Fibroblast of pulmonary artery (primary cell): Measurements from ENCODE around the gene ABLIM2.

Source experiments
- DNase-seq: peaks from one replicate; pipeline ENCODE4 v3.0.0-alpha.2; 2010; ENCODE audit warnings: low read depth
- H3K4me3 ChIP-seq: replicated peaks from 2 replicates; pipeline ENCODE4 v1.5.1; 2011; ENCODE audit warnings: low read depth, mild to moderate bottlenecking, control low read depth, low read length, moderate library complexity
- CTCF ChIP-seq: IDR thresholded peaks from 2 replicates; pipeline ENCODE4 v1.5.1; 2011; ENCODE audit warnings: mild to moderate bottlenecking, control low read depth, low read length, inconsistent platforms; ENCODE audit errors: missing control alignments

The ABLIM2 gene

DNA sequence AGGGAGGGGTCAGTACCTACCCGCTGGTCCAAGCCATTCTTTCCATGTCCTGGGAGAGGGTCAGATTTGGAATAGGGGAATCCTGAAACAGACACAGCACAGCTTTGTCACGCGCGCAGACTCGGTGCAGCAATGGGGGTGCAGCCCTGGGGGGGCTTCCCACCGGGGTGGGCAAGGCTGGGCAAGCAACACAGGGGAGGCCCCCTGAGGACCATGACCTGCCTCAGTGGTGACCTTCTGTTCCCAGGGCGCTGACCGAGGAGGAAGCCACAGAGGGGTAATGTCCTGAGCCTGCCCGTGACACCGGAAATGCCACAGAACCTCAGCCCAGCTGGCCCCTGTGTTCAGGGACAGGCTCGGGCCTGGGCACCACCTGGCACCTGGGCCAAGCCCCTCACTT, 165.8 kb downstream of the ABLIM2 start:
- TF ChIP-seq CTCF: no peak
- no peak overlapping the region for H3K4me3 ChIP-seq
- no peak for DNase-seq

- no peak for DNase-seq
- no peak for TF ChIP-seq CTCF
- H3K4me3 ChIP-seq: no peak overlapping the region
Observed at GRCh38 chr4:7990807-7991459, 167.7 kb downstream of the ABLIM2 start.

- TF ChIP-seq CTCF: no peak
- no peak for DNase-seq
- no peak overlapping the region for H3K4me3 ChIP-seq
Observed at GRCh38 chr4:7989654-7990053, 169.0 kb downstream of the ABLIM2 start.

GRCh38 chr4:7988437-7988836, 170.2 kb downstream of the ABLIM2 start:
- H3K4me3 ChIP-seq: no peak overlapping the region
- peak; percentile 67 for DNase-seq

GRCh38 chr4:7987148-7987989, 171.2 kb downstream of the ABLIM2 start:
- peak; percentile 96 for TF ChIP-seq CTCF
- peak; percentile 84 for DNase-seq

More at GRCh38 chr4:7988437-7988836, 170.2 kb downstream of the ABLIM2 start:
- TF ChIP-seq CTCF: no peak

GRCh38 chr4:7985891-7986441, 172.6 kb downstream of the ABLIM2 start:
- DNase-seq: peak; percentile 43
- TF ChIP-seq CTCF: no peak
- H3K4me3 ChIP-seq: no peak overlapping the region

More at GRCh38 chr4:7987148-7987989, 171.2 kb downstream of the ABLIM2 start:
- H3K4me3 ChIP-seq: no peak overlapping the region
